Stimulated activated CD8-positive, alpha-beta memory T cell treated with anti-CD3 and anti-CD28 coated beads, Interleukin-7, amount 100 ng/mL, for 1 hour (primary cell): Measurements from ENCODE around the gene KIF25.
"Not testable (repeated sequence)": the region's sequence is repeated elsewhere in the genome, so short reads cannot be mapped to it uniquely, and the experiment has no call there.

Source experiments
- DNase-seq, 2 donors: peaks; one replicate each; pipeline ENCODE4 v3.0.0-alpha.2; 2020; ENCODE audit warnings: low read depth in 2 of 2

KIF25 gene

DNA sequence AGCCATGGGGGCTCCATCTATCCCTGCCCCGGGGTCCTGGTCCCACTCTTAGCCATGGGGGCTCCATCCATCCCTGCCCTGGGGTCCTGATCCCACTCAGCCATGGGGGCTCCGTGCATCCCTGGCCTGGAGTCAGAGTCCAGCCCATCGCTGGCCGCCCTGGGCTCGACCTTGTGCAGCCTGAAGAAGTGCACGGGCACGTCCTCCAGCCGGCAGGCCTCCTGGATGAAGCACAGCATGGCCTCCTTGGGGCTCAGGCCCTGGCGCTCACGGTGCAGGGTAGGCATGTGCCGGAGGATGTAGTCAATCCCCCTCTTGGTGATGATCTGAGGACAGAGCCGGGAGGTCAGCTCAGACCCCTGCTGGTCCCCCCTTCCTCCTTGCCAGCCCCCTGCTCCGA is 66.0 kb downstream of the KIF25 start:
- DNase-seq = no peak

DNA sequence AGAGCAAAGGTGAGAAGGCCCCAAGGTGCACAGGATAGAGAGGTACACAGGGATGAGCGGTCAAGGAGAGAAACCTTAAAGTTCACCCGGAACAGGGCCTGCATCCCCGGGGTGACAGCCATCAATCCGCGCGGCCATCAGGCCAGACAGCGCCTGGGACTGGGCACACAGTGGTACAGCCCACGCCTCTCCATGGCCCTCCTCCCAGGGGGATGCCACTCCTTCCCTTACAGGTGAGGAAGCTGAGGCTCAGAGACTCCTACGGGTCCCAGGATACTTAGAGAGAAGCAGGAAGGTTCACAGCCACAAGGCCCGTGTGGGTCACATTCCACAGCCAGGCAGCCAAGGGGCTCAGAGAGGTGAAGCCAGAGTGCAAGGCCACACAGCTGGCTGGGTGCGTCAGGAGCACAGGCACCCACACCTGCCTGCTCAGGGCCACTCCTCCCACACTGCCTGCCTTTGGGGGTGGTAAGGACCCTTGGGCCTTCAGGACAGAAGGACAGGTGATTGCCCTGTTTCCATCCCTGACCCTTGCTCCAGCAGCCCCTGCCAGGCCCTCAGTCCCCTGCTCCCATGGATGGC is 66.8 kb downstream of the KIF25 start:
- no peak for DNase-seq

DNA sequence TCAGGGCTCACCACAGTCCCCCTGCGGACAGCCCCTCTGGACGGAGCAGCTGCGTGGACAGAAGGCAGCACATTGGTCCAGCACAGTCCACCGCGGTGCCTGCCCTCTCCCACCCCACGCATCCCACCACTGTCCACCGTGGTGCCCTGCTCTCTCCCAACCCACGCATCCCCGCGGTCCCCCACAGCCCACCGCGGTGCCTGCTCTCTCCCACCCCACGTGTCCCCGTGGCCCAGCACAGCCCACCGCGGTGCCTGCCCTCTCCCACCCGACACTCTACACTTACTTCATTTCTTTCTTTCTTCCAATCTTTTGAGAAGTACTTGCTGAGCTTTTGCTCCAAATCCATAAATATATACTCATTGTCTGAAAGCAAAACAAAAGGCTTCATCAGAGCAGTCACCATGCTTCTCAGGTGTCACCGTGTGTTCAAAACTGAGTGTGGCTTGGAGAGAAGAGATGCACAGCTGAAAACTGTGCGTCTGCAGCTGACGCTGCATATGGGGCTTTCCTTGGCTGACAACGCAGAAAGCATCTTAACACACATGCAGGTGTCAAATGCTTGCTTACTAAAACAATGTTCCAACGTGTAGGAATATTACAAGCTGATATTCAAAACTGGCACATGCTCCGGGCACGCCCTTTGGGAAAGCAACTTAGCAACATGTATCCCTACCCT is 69.7 kb downstream of the KIF25 start:
- DNase-seq = no peak

DNA sequence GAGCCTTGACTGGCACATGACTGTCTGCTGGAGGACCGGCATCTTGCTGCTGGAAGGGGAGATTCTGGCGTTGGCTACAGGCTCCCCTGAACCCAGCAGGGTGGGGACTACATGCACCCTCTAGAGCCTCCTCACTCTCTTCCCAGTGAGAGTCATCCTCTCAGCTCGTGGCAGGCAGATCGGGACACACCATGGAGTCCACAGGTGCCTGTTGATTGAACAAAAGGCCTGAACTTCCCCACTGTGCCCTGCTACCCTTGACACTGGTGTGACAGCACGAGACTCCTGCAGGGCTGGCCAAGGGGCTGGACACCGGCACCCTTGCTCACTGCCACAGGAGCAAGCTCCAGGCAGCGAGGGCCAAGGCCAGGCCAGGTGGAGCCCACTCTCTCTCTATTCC is 73.3 kb downstream of the KIF25 start:
- no peak for DNase-seq

GRCh38 chr6:168071620-168072019 is 74.1 kb downstream of the KIF25 start:
- DNase-seq = no peak

DNA sequence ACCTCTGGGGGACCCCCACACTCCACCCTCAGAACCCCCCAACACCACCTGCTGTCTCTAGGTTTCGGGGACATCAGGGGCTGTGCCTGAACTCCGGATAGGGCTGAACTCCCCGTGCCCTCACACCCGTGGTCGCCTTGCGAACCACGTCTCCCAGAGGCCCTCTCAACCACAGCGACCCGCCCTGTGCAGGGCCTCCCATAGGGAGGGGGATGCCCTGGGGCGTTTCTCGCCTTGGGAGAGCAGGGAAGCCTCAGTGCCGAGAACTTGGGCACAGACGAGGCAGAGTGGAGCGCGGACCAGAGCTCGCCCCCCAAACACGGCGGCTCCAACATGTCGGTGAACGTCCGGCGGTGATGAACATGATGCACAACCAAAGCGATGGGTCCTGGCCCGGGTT is 74.8 kb downstream of the KIF25 start:
- no peak for DNase-seq

DNA sequence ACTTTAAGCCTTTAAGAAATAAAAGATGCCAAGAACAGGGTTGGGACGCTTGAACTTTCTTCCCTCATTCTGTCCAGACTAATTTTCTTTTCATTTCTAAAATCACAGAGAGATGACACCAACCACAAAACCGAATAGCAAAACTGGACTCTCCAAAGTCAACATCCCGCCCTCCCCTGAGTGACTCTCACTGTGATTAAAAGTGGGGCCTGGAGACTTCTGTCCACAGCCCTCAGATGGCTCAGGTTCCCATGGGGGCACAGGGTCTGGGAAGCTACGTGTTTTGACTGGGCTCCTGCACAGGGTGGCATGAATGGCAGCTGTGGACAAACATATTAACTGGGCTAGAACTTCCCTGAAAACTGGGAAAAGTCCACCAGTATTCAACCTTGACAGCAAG is 75.3 kb downstream of the KIF25 start:
- no peak for DNase-seq

DNA sequence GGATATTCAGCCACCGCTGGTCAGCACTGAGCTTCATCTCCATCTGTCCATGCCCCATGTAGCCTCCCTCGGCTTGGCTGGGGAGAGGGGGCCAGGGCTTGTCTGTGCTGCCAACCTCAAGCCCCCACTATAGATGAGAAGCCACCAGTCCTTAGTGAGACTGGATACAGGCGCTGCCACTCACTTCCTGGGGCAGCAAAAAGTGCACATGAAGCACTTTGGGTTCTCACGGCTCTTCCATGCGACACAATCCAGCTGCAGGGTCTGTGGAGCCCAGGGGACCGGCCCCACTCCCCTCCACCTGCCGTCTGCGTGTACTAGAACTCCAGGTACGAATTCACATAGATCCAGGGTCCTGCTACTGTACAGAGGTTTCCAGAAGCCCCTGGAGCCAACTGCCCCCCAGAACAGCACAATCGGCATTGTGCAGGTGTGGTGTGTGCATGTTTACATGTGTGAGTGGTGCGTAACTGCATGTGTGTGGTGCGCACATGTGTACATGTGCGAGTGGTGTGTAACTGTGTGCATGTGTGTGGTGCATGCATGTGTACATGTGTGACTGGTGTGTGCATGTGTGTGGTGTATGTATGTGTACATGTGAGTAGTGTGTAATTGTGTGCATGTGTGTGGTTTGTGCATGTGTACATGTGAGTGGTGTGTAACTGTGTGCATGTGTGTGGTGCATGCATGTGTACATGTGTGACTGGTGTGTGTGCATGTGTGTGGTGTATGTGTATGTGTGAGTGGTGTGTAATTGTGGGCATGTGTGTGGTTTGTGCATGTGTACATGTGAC is 76.7 kb downstream of the KIF25 start:
- no peak for DNase-seq

- no peak for DNase-seq
These were observed 77.7 kb downstream of the KIF25 start for GRCh38 chr6:168075216-168075615.

GRCh38 chr6:168075787-168076202 is 78.3 kb downstream of the KIF25 start:
- DNase-seq = no peak

DNA sequence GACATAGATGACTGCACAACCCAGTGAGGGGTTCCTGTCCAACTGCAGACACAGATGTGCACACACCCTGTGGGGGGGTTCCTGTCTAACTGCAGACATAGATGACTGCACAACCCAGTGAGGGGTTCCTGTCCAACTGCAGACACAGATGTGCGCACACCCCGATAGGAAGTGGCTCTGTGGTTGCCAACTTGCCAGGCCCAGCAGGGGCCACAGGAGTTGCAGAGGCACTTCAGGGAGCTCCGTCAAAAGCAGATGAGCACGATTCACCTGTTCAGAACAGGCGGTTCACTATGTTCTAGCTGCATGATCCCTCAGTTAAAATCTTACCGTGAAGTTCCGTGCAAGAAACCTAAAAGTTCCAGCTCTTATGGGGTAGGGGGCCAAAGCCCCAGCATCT is 79.9 kb downstream of the KIF25 start:
- DNase-seq = not testable (repeated sequence)

- DNase-seq = no peak
These were observed 80.9 kb downstream of the KIF25 start for GRCh38 chr6:168078175-168078942.

GRCh38 chr6:168078943-168079405 is 81.5 kb downstream of the KIF25 start, which contains the start of gene FRMD1:
Gene FRMD1 (minus strand): TSS chr6:168079212. CDS start chr6:168079094, 118 bp downstream.
- no peak for DNase-seq

GRCh38 chr6:168080393-168081077 is 83.1 kb downstream of the KIF25 start:
- DNase-seq = no peak

- DNase-seq = no peak
These were observed 84.5 kb downstream of the KIF25 start for GRCh38 chr6:168081858-168082546.

DNA sequence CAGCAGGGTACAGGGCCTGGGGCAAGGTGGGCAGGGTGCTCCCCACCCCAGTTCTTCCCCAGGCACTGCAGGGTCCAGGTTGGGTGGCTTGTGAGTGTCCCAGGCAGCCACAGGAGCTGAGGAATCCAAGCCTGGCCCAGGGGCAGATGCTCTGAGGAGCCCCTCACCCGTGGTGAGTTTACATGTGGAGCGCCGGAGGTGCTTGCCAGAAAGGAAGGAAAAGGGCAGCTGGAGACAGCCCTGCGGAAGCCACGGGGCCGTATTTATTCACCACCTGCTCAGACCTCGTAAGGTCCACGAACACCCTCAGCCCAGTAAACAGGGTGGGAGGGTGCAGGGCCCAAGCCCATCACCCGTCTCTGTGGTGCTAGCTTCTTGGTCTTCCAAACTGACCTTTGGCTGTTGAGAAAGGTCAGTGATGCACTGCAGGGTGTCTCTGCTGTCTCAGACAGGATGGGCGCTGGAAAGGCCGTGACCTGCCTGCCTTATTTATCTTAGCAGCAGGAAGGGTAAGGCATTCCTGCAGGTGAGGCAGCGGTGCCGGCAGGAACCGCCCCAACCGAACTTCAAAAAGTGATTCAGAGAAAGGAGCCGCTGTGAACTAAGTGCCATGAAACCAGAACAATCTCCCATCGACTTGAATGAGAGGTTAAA is 85.5 kb downstream of the KIF25 start:
- no peak for DNase-seq

GRCh38 chr6:168083514-168083885 is 86.0 kb downstream of the KIF25 start:
- DNase-seq = no peak

DNA sequence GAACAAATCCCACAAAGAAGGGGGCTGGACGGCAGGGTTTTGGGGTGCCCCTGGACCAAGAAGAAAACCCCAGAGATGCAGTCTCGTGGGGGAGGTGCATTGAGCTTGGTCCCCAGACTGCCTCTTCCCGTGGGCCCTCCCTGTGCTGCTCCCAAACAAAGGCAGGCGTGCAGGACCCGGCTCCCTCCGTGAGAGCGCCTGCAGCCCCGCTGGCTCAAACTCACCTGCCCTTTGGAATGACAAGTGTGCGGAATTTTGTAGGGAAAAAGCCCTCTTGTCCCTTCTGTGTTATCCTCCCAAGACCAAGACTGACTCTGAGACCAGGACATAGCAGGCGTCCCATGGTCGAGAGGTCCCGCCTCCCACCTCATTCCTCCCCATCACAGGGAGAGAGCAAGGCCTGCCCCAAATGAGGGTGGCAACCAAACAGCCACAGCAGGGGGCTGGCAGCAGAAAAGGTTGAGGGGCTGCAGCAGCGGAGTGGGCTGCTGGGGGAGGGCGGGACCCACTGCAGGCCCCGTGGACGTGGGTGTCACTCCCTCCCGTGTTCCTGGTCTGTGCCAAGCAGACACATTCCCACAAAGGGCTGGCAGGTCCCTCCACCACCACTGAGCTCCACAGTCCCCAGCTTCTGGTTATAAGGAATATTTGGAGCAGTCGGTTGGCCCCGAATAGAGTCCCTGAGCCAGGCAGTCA is 87.1 kb downstream of the KIF25 start:
- no peak for DNase-seq

GRCh38 chr6:168086066-168086465 is 88.6 kb downstream of the KIF25 start:
- no peak for DNase-seq

DNA sequence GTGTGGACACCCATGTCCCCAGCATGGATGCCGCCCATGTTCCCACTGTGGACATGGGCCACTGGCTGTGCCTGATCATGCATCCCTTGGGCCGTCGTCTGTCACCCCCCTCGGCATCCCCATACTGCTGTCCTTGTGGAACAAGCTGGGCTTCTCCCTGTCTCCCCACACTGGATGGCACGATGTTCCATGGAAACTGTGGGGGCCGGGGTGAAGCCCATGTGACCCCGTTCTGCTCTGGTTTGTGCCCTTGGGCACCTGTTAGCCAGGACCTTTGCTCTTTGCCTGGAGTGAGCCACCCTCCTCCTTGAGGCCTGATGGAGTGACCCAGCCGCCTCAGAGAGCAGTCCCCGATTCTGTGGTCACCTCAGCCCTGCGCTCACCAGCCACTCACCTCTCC is 89.1 kb downstream of the KIF25 start:
- DNase-seq = no peak
